GM21717 (cell line): ENCODE measurements around the gene HOXB3.

Experiments used
- ATAC-seq: cut with Tn5 transposase; IDR thresholded peaks from one replicate; pipeline ENCODE4 v1.9.1; 2021; ENCODE audit warnings: mild to moderate bottlenecking, moderate library complexity; ENCODE audit not compliant: unreplicated experiment

Gene HOXB3

GRCh38 chr17:48571024-48571818 lies 18.8 kb downstream of the HOXB3 start:
- no peak for ATAC-seq

- ATAC-seq = no peak
Measured at GRCh38 chr17:48570325-48571023, 19.6 kb downstream of the HOXB3 start.

- no peak for ATAC-seq
Measured at GRCh38 chr17:48569674-48570324, 20.2 kb downstream of the HOXB3 start.

- no peak for ATAC-seq
Measured at GRCh38 chr17:48569240-48569582, 20.8 kb downstream of the HOXB3 start.

GRCh38 chr17:48568499-48569239 lies 21.4 kb downstream of the HOXB3 start:
- no peak for ATAC-seq

GRCh38 chr17:48567646-48568354 lies 22.2 kb downstream of the HOXB3 start:
- ATAC-seq = no peak

GRCh38 chr17:48567209-48567608 lies 22.8 kb downstream of the HOXB3 start:
- no peak for ATAC-seq

GRCh38 chr17:48566717-48567116 lies 23.3 kb downstream of the HOXB3 start:
- no peak for ATAC-seq

GRCh38 chr17:48565925-48566710 lies 23.9 kb downstream of the HOXB3 start:
- ATAC-seq = no peak

GRCh38 chr17:48565022-48565554 lies 25.0 kb downstream of the HOXB3 start:
- ATAC-seq = no peak

- no peak for ATAC-seq
Measured at GRCh38 chr17:48564188-48565021, 25.6 kb downstream of the HOXB3 start.

GRCh38 chr17:48563867-48564187 lies 26.2 kb downstream of the HOXB3 start:
- ATAC-seq = no peak

- ATAC-seq = no peak
Measured at GRCh38 chr17:48563385-48563838, 26.6 kb downstream of the HOXB3 start.

GRCh38 chr17:48562934-48563333 lies 27.1 kb downstream of the HOXB3 start:
- ATAC-seq = no peak

GRCh38 chr17:48561884-48562810 lies 27.9 kb downstream of the HOXB3 start:
- no peak for ATAC-seq

- ATAC-seq = no peak
Measured at GRCh38 chr17:48559840-48560817, 29.9 kb downstream of the HOXB3 start.
